ENCODE data around the gene QRSL1.

DNA sequence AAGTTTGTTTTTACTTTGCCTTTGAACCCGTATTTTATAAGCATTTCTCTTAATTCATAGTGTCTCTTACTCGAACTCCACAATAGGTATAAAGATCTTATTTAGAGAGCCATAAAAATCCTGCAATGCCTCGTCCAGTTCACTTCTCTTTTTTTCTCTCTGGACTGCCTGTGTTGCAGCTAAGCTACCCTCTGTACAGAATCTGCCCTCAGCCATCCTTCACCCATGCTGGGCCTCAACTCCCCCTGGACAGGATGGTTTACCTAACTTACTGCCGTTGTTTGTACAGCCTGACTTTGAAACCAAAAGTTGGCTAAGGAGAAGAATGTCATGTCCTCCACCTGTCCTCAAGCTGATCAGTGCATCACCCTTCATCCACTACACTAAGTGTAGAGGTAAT is 10.4 kb downstream of the QRSL1 start:
- TF ChIP-seq CTCF (IDR thresholded peaks at IDR 0.05; ENCODE audit: poor library complexity, severe bottlenecking) (no peak), EP300 (conservative IDR thresholded peaks at IDR 0.05; ENCODE audit: poor library complexity, severe bottlenecking) (no peak), TAF1 (IDR thresholded peaks at IDR 0.05; ENCODE audit: low read depth) (no peak), MXI1 (conservative IDR thresholded peaks at IDR 0.05; ENCODE audit: poor library complexity, severe bottlenecking) (no peak), EZH2 (IDR thresholded peaks at IDR 0.05; ENCODE audit: borderline replicate concordance, insufficient read depth, low read length, poor library complexity, severe bottlenecking) (no peak), POLR2AphosphoS5 (IDR thresholded peaks at IDR 0.05) (no peak), SMC3 (conservative IDR thresholded peaks at IDR 0.05; ENCODE audit: poor library complexity) (no peak), RAD21 (conservative IDR thresholded peaks at IDR 0.05) (no peak)
- TF ChIP-seq, protein P1, sequence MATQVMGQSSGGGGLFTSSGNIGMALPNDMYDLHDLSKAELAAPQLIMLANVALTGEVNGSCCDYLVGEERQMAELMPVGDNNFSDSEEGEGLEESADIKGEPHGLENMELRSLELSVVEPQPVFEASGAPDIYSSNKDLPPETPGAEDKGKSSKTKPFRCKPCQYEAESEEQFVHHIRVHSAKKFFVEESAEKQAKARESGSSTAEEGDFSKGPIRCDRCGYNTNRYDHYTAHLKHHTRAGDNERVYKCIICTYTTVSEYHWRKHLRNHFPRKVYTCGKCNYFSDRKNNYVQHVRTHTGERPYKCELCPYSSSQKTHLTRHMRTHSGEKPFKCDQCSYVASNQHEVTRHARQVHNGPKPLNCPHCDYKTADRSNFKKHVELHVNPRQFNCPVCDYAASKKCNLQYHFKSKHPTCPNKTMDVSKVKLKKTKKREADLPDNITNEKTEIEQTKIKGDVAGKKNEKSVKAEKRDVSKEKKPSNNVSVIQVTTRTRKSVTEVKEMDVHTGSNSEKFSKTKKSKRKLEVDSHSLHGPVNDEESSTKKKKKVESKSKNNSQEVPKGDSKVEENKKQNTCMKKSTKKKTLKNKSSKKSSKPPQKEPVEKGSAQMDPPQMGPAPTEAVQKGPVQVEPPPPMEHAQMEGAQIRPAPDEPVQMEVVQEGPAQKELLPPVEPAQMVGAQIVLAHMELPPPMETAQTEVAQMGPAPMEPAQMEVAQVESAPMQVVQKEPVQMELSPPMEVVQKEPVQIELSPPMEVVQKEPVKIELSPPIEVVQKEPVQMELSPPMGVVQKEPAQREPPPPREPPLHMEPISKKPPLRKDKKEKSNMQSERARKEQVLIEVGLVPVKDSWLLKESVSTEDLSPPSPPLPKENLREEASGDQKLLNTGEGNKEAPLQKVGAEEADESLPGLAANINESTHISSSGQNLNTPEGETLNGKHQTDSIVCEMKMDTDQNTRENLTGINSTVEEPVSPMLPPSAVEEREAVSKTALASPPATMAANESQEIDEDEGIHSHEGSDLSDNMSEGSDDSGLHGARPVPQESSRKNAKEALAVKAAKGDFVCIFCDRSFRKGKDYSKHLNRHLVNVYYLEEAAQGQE (IDR thresholded peaks at IDR 0.05; ENCODE audit: borderline replicate concordance): no peak

All from neural cell (in vitro differentiated cells).